Hypothalamus (tissue), 51 donors: ENCODE results near the gene TUBA1B.
"Not testable (repeated sequence)": the region's sequence is repeated elsewhere in the genome, so short reads cannot be mapped to it uniquely, and the experiment has no call there.

Experiments
- DNase-seq, 51 donors: peaks; one replicate each; lab custom pipeline; 2025; lab: John Stamatoyannopoulos, UW

Gene TUBA1B

GRCh38 chr12:49127971-49128370 lies 3.2 kb downstream of the TUBA1B start:
- DNase-seq: not testable (repeated sequence)

DNA sequence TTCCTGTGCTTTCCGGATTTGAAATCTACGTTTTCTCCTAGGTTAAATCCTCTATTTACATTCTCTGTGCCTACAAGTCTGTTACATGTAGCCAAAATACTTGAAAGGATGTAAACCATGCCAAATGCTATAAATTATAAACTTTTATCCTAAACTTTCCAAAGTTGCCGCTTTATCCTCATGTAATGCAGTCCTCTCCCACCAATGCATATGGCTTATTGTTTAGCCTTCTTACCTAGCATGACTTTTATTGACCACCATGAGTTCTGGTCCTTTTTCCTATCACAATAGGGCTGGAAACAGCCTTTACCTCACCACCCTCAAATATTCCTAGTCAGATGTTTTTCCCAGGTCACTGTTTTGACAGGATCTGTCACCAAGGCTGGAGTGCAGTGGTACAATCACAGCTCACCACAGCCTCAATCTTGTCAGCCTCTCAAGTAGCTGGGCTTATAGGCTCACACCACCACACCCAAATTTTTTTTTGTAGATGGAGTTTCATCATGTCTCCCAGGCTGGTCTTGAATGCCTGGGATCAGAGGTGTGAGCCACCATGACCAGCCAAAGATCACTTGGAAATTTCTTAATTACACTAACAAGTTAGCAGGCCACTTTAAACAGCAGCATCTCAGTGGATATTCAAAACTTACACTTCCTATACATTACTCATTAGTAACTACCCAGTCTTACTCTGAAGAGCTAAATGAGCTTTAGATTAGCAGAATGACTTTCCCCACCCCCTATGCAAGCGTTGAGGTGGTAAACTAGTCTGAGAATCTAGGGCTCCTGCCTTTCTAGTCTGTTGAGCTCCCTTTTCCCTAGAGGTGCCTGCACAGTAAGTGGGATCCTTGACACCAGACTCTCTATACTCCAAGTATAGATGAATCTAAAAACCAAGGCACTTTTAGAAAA lies 4.1 kb downstream of the TUBA1B start:
- DNase-seq: no peak

DNA sequence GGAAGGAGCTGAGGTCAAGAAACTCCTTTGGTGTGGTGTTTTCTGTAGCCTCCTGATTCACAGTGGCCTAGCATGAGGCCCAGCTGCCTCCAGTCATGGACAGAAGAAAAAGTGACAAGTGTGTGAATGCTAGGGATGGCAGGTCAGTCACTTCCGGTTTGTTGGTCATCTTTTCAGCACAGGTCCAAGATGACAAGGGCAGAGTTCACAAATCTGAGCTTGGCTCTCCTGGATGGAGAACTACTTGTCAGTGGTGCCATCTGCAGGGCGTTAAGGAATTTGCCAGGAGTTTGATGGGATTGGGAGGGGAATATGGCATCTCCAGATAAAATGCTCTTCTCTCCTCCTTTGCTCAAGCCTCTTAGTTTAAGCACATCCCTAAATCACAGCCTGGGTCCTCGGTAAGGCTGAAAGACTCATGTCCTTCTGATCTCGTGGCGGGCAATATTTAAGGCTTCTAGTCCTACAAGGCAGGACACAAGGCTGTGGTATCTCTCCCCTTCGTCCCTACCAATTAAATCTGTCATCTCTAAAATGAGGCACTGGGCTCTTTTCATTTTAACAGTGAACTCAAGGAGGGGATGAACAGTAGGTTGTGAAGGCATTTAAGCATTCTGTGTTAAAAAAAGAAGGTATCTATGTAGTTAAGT lies 10.0 kb downstream of the TUBA1B start:
- peak in 24 of 51 donors; percentile 2 to 64 (median 26) for DNase-seq

DNA sequence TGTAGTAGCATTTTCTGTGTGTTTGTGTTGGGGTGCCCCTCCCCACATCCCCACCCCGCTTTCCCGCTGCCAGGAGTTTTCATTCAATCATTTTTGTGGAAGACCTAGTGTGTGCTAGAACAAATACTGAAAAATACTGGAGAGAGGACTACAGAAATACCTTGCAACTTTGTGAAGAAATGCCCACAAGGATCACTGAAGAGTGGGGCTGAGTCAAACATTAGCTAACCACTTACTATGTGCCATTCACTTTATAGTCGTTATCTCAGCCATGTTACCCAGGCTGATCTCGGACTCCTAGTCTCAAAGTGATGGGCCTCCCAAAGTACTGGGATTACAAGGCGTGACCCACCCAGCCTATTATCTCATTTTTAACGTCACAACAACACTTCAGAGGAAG lies 20.0 kb downstream of the TUBA1B start:
- DNase-seq: no peak

GRCh38 chr12:49110464-49111155 lies 20.6 kb downstream of the TUBA1B start, which contains the start of gene LMBR1L:
LMBR1L (minus strand) TSS chr12:49110847; CDS start chr12:49110555, 292 bp downstream.
- DNase-seq: peak; percentile 42 to 97 (median 90)

- DNase-seq: peak in 10 of 51 donors; percentile 23 to 63 (median 38)
Measured at GRCh38 chr12:49109641-49110463, 21.3 kb downstream of the TUBA1B start.

DNA sequence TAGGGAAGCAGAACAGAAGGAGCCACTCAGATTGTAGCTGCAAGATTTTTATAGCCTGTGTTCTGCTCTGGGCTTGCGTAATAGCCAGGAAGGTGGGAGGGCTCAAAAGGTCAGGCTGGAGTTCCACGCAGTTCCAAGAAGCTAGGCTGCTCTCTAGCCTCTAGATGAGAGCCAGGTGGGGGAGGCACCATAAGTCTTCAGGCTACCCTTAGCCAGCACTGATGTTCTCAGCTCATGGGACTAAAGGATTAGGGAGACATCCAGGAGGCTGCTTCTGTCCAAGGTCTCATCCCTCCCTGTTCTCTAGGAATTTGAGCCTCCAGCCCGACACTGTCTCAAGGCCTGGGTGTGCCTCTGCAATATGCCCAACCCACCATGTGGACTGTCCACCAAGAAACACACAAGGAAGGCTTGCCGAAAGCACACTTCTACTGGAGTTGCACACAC lies 22.2 kb downstream of the TUBA1B start:
- DNase-seq: peak in 5 of 51 donors; percentile 9 to 46 (median 17)

- no peak for DNase-seq
Measured at GRCh38 chr12:49105504-49106084, 25.6 kb downstream of the TUBA1B start.

- DNase-seq: no peak
Measured at GRCh38 chr12:49104822-49105221, 26.4 kb downstream of the TUBA1B start.

DNA sequence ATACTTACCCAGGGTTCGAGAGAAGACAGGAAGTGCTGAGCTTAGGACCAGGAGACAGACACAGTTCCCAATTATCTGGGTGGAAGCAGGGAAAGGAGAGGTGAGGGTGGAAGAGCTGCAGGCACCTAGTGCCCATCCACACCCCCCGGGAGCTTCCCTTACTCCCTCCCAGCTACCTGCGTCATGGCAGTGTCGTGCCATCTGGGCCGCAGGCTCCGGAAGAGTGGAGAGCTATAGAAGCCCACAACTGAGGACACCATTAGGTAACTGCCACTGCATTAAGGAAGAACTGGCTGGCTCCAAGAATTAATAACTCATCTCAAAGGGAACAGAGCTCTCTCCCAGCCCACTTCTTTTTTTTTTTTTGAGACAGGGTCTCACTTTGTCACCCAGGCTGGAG lies 30.8 kb downstream of the TUBA1B start:
- no peak for DNase-seq

GRCh38 chr12:49098703-49099102 lies 32.5 kb downstream of the TUBA1B start:
- no peak for DNase-seq

DNA sequence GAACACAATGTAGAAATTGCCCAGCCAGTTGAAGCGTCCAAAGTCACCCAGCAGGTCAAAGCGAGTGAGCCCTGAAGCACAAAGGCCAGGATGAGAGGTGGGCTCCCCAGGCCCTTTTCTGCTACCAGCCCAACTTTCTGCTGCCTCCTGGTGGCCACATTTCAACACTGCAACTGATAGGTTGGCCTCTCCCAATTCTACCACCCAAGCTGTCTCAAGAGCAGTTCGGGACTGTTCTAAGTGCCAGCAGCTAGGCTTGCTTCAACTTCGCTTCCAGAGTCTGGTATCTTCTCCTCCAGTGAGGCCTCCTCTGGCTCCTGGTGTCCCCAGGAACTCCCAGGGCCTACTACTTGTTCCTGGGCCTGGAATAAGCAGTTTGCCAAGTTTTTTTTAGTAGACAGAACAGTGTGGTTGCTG lies 33.2 kb downstream of the TUBA1B start:
- peak in 24 of 51 donors; percentile 7 to 68 (median 26) for DNase-seq

DNA sequence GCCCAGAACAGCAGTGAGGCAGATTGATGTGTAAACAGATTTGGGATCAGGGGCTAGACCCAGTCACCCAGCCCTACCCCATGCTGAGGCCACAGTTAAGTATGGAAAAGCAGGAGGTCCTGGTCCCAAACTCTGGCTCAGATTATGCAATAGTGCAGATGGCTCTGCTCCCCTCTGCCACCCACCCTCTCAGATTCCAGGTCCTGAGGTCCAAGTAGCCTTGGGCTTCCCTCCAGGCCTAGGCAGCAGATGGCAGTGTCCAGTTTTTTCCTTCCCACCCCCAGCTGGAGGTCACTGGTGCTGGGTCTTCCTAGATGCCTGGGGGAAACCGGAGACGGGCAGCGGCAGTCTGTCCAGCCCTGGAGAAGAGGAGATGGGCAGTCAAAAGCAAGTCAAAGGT lies 33.8 kb downstream of the TUBA1B start:
- DNase-seq: no peak

- no peak for DNase-seq
Measured at GRCh38 chr12:49094975-49095365, 36.2 kb downstream of the TUBA1B start.

DNA sequence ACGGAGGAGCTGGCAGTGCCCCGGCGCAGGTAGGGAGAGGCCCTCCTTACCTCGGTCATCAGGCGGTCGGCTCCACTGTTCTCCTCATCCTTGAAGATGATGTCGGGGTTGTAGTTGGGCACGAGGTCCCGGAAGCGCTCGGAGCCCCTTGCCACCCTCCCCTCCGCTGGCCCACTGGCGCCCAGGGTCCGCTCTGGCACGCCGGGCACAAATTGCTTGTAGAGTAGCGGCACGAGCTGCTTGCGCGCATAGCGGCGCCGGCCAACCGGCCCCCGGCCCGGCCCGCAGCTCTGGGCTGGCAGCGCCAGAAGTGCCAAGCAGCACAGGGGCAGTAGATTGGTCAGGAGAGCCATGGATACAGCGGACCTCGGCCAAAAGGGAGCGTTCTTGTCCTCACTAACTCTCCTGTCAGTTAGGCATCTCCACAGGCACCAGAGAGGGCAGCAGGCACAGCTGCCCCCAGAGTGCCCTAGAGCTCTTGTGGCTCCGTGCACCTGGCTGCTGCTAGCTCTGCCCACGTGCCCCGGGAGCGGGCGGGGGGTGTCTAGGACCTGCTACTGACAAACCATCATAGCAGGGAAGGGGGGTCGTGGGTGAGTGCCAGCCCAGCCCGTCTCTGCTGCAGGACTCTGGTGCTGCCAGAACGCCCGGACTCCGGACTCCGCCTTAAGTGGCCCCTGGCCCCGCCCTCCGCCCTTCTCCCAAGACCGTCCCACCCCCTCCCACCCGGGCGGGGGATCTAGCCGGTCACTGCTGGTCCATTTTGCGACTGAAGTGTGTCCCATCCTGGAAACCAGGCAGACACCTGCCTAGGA lies 36.8 kb downstream of the TUBA1B start, which contains the start of gene DHH:
Gene DHH (minus strand): TSS at position 642 of the 815 bp plus-strand sequence. CDS start 289 bp downstream, at position 353.
- peak in 9 of 51 donors; percentile 6 to 41 (median 18) for DNase-seq

DNA sequence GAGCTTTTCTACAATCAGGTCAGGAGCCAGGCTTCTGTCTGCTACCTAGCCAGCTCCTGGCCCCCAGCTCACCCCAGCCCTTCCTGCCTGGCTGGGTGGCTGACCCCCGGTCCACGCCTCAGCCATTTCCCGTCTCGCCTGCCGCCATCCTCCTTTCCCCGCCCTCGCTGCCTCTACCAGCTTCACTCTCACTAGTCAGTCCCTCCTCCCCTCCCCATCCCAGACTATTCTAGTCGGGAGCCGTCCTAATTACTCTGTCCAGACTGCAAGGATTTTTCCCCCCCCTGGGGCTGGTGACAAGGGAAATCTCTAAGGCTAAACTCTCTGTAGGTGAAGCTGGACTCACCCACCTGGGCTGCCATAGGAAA lies 37.4 kb downstream of the TUBA1B start:
- DNase-seq: no peak

DNA sequence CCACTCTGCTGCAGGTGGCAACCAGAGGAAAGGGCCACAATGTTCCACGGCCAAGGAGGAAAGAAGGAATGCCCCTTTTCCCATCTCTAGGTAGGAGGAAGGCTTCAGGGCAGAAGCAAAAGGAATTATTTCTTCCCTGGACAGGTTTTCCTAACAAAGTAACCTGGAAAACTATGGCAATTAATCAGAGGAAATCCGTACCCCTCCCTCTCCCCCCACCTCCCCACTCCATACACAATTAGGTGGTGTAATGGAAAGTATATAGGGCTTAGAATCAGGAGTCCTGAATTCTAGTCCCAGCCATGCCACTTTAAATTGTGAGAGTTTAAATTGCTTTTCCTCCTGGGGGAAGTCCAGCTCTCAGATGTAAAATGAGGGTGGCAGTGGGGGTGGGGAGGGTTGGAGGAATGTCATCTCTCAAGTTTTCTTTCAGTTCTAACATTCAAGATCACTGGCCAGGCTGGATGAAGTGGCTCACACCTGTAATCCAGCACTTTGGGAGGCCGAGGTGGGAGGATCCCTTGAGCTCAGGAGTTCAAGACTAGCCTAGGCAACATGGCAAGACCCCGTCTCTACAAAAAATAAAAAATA lies 38.3 kb downstream of the TUBA1B start:
- no peak for DNase-seq

DNA sequence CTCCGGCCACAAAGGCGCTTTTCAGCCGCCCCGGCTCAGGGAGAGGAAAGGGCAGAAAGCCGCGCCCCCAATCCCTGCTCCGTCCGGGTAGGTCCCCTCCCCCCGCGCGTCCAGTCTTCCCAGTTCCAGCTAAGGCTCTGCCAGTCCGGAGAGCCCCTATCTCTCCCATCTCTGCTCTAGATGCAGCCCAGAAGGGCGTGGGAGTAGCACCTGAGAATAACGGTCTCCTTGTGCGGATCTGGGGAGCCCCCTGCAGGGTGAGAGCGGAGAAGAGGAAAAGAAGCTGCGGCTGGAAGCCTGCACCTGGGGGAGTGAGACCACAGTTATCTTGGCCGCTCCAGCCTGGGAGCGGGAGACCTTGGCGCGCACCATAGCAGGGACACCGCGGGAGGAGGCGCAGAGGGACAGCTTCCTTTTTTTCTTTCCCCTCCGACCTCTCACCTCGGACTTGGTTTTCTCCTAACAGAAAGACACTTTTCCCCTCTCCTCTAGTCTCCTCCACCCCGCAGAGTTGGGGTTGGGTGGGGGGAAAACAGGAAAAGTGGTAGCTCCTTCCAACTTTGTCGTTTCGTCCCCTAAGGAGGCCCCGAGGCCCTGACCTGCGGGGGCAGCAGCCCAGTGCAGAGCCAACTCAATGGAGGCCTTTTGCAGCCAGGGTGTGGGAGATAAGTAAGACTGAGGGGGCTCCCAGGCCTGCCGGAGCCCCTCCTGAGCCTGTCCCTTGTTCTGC lies 38.9 kb downstream of the TUBA1B start:
- peak in 19 of 51 donors; percentile 10 to 71 (median 37) for DNase-seq
